GM19372 (cell line): ENCODE results near the gene KCNC1.

Experiments
- ATAC-seq: cut with Tn5 transposase; IDR thresholded peaks from one replicate; pipeline ENCODE4 v1.9.1; 2021; ENCODE audit warnings: mild to moderate bottlenecking, low read depth, moderate library complexity; ENCODE audit not compliant: unreplicated experiment

KCNC1 gene

DNA sequence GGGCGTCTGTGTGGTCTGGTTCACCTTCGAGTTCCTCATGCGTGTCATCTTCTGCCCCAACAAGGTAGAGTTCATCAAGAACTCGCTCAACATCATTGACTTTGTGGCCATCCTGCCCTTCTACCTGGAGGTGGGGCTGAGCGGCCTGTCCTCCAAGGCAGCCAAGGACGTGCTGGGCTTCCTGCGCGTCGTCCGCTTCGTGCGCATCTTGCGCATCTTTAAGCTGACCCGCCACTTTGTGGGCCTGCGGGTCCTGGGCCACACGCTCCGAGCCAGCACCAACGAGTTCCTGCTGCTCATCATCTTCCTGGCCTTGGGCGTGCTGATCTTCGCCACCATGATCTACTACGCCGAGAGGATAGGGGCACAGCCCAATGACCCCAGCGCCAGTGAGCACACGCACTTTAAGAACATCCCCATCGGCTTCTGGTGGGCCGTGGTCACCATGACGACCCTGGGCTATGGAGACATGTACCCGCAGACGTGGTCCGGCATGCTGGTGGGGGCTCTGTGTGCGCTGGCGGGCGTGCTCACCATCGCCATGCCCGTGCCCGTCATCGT, 37.3 kb downstream of the KCNC1 start:
- ATAC-seq, result no peak

DNA sequence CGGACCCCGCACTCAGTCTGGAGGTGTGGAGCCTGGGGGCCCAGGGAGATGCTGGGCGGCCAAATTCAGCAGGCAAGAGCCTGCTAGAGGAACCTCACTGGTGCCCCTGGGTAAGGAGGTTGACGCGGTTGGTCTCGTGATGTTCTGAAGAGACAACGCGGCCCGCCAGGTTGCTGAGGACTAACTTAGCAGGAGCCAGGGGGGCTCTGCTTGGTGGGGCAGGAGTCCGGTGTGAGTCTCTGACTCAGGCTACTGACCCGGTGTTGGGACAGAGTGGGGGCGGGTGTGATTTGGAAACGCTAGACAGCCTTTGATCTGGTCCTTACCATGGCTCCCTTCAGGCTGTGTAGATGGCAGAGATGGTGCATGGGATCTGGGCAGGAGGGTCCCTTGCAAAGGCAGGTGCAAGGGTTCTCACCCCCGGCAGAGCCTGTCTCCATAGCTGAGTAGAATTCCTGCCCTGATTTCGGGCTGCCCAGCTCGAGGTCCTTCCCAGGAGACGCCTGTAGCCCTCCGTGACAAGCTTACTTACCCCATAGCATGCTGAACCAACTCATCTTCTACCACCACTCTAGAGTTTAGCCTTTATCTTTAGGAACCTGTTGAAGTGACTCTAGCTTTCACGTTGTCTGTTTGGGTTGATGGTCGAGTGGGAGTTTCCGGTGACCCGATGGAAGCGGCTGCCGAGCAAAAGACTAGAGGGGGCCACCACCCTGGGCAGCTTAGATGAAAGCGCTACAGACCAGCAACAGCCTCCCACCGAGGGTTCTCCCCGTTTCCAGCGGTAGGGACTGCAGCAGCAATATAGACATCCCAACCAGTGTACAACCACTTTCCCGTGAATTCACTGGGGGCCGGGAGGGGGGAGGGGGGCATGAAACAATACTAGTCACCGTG, 38.4 kb downstream of the KCNC1 start:
- no peak for ATAC-seq

GRCh38 chr11:17773674-17774073, 39.1 kb downstream of the KCNC1 start:
- no peak for ATAC-seq

GRCh38 chr11:17774232-17775034, 39.9 kb downstream of the KCNC1 start:
- no peak for ATAC-seq

DNA sequence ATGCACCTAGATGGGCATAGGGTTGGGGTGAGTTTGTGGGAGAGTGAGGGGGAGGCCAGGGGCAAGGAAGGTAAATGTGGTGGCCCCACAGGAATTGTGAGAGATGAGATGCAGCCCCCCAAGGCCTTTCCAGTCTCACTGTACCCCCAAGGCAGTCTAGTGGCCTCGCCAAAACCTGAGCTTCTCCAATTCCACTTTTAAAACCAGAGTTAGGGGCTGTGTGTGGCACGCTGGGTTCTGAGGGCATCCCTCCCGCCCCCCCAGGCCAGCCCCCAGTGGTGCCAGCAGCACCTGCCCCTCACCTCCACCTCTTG, 40.4 kb downstream of the KCNC1 start:
- no peak for ATAC-seq

DNA sequence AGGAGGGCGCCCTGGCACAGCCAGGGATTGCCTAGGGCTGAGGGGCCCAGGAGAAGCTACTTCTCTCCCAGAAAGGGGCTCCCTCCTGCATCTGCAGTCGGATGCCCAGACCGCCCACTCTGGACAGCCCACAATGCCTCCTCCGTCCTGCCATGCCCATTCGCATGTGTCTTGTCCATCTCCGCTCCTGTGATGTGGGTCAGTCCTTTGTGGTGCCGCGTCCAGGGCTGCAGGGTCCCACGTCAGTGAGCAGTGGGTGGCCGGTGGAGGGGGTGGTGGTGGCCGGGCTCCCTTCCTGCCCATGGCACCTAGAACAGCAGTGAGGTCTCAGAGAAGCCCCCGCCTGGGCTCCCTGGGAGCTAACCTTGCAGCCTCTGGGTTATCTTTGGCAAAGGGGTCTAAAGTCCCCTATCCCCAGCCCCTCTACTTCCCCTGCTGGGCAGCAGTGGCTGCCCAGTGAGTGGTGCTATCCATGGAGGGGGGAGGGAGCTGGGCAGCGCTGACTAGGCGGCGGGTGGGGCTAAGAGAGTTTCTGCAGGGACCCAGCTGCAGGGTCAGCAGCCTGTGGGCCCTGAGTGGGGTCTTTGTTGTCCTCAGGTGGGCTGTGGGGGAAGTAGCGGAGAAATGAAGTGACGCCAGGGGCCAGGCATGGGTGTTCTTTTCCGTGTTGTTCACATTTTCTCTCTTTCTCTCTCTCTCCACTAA, 41.1 kb downstream of the KCNC1 start:
- ATAC-seq, result no peak

- no peak for ATAC-seq
Observed at GRCh38 chr11:17776212-17776875, 41.8 kb downstream of the KCNC1 start.

DNA sequence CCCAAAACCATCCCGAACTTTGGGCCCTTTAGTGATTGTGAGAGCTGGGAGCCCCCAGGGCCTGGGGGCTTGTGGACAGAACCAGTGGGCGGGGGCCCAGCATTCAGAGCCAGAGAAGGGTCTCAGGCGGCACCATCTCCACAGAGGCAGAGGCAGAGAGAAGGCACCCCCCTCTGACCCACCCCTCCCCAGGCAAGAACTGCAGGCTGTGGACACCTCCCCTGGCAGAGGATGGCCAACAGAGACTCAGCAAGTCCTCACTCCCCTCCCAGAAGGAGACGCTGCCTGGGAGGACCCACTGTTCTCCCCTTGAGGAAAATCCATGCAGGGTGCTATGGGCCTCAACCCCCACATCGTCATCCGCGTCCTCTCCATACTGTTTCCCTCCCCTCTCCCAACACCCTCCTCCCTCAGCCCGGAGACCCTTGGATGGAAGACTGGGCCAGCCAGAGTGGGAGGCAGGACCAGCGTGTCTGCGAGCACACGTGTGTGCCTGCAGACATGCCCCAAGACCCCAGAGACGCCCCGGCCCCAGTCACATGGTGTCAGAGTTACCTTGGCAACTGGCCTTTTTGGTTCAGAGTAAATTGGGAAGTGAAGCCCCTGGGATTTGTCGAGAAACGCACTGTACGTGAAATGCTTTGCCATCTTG, 42.6 kb downstream of the KCNC1 start:
- no peak for ATAC-seq

GRCh38 chr11:17777738-17778091, 43.1 kb downstream of the KCNC1 start:
- no peak for ATAC-seq

GRCh38 chr11:17778352-17778751, 43.8 kb downstream of the KCNC1 start:
- no peak for ATAC-seq

DNA sequence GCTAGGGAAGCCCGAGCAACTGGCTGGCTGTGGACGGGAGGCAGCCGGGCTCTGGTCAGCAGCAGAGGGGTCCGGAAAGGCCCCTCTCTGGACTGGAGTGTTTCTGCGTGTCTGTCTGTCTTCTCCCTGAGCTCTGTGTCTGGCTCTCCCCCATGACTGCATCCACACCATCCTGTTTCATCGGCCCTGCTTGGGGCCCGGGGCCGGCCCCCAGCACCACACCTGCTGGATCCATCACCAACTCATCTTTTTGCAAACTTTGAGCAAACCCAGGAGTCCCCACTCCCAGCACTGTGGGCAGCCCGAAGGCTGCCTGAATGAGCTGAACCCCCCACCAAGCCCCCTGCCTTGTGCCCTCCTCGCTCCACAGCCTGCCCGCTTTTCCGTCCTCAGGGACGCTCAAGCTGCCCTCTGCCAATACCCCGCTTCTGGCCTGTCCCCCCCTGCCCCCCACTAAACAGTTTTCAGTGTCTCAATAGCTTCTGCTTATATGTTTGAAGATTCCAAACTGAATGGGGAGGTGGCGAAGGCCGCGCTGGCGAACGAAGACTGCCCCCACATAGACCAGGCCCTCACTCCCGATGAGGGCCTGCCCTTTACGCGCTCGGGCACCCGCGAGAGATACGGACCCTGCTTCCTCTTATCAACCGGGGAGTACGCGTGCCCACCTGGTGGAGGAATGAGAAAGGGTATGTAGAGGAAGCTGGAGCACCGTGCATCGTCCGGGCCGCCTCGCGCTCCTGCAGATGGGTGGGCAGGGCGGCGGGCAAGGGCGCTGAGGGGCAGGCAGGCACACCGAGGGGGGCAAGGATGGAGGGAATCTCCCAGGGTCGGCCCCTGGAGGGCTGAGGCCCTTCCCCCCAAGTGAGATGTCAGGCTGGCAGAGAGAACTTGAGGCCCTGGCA, 44.6 kb downstream of the KCNC1 start:
- no peak for ATAC-seq

DNA sequence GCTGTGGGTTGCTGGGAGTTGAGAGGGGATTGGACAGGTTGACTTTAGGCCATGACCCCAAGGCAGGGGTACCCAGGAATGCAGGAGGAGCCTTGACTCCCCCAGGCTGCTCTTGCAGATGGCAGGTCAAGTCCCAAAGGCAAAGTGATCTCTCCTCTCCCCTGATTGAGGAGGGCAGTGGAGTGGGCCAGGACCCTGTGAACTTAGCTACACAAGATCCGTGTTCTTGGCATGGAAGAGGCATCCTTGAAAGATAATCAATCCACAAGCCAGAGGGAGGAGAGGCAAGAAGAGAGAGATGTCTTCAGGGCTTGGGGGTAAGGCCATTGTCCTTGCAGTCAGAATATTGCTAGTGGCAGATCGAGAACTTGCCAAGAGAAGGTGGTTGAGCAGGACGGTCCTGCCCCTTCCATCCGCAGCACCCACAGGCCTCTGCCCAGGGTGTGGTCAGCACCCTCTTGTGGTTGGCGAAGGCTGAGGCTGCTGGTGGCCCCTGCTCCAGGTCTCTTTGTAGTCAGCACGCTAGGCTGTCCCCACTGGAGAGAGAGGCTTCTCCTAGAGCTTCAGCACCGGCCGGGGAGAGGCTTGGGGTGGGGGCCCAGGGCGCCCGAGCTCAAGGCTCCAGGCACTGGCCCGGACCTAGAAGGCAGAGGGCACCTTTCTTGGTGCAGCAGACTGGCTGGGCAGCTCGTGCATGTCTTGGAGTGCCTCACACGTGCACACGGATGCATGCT, 45.4 kb downstream of the KCNC1 start:
- ATAC-seq, result no peak

GRCh38 chr11:17780668-17781067, 46.1 kb downstream of the KCNC1 start:
- ATAC-seq, result no peak

- no peak for ATAC-seq
Observed at GRCh38 chr11:17781221-17781620, 46.6 kb downstream of the KCNC1 start.

- ATAC-seq, result no peak
Observed at GRCh38 chr11:17781626-17782025, 47.0 kb downstream of the KCNC1 start.

- ATAC-seq, result no peak
Observed at GRCh38 chr11:17782145-17782544, 47.6 kb downstream of the KCNC1 start.

DNA sequence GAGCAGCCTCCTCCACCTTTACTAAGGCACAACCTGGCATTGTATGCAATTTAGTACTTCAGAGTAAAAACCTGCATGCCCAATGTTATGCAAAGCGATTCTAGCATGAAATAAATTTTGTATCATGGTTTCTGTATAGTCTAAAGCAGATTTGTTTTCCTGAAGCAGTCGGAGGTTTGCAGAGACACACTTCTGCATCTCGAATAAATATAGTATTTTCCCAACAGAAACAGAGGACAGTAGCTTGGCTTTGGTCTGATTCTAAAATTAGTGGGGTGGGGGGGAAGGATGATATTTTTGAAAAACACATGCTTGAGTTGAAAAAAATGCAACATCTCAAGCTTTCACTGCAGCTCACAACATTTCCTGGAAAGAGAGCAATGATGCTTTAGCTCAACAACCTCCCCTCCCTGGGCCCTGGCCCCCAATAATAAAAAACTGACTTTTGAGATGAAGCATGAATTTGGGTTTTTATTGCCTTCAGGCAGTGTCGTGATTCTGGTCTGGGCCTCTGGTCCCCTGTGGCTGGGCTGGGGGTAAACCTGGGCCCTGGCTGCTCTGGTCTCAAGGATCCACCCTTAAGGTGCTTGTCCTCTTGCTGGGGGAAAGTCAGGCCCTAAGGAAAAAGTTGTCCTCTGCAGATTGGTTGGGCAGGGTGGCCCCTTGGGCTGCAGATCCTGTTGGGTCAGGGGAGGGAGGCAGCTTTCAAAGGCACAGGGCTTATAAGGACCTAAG, 48.2 kb downstream of the KCNC1 start:
- ATAC-seq, result no peak

DNA sequence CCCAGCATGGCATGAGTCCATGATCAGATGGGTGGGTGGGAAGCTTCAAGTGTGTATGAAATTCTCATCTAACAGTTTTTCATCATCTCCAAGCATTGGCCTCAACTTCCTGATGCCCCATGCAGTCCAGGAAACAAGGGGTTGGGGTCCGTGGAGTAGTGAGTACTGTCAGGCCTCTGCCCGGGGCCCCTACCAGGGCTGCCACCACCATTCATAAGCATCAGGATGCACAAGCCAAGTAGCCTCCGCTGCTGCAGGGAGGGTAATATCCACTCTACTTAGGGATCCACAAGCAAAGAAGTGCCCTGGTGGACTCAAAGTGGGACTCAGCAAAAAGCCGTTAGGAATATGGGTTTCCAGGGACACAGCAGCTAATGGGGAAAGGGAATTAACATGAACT, 49.3 kb downstream of the KCNC1 start:
- ATAC-seq, result no peak
